IMR-90 (cell line): ENCODE results near the gene PLCL1. TPM values are rescaled to one million over a fixed set of nuclear protein-coding genes. Genes with fewer than 3 reads are reported as not detected.

Experiments used
- ATAC-seq: fragments of 200-7000 bp; cut with Tn5 transposase; 2 replicates; pipeline ENCODE4 v1.9.1; 2020; ENCODE audit warnings: low read depth, mild to moderate bottlenecking, moderate library complexity
- BruUV-seq: library from RNA; stranded (reverse); fragments of 400-500 nt; replicated peaks from 2 replicates; lab custom pipeline; 2021; lab: Mats Ljungman, UMichigan
- CTCF ChIA-PET: fragments of 300-600 bp; formaldehyde crosslinking; extraction: SDS; loops from one replicate; lab custom pipeline; 2021; ENCODE audit warnings: antibody characterized with exemption; lab: Yijun Ruan, JAX
- POLR2A ChIA-PET: fragments of 300-600 bp; sonication (Branson Sonifier 250); formaldehyde crosslinking; loops from one replicate; lab custom pipeline; 2022; ENCODE audit warnings: antibody characterized with exemption; ENCODE audit not compliant: unreplicated experiment; lab: Charles Lee
- DNase-seq: peaks from one replicate; pipeline ENCODE4 v3.0.0; 2013
- H2AFZ ChIP-seq: replicated peaks from 2 replicates; pipeline ENCODE3; 2013; ENCODE audit warnings: low read length, mild to moderate bottlenecking; ENCODE audit not compliant: poor library complexity
- H2AK5ac ChIP-seq: 2 replicates; pipeline ENCODE4 v1.6.1; 2013; ENCODE audit warnings: low read depth, low read length, inconsistent platforms
- H2AK9ac ChIP-seq: replicated peaks from 2 replicates; pipeline ENCODE3; 2013; ENCODE audit warnings: mild to moderate bottlenecking, low read depth, low read length, moderate library complexity; ENCODE audit not compliant: poor library complexity
- H2BK120ac ChIP-seq: 2 replicates; pipeline ENCODE4 v1.6.1; 2013; ENCODE audit warnings: low read depth, low read length, inconsistent platforms
- H2BK15ac ChIP-seq: 3 replicates; pipeline ENCODE4 v1.6.1; 2013; ENCODE audit warnings: low read depth, low read length, inconsistent platforms
- H2BK20ac ChIP-seq: 2 replicates; pipeline ENCODE4 v1.6.1; 2013; ENCODE audit warnings: low read depth, mild to moderate bottlenecking, inconsistent platforms, low read length, moderate library complexity
- H2BK5ac ChIP-seq: 2 replicates; pipeline ENCODE4 v1.6.1; 2013; ENCODE audit warnings: mild to moderate bottlenecking, low read depth, low read length, inconsistent platforms; ENCODE audit not compliant: poor library complexity, severe bottlenecking
- H3K14ac ChIP-seq: replicated peaks from 2 replicates; pipeline ENCODE4 v1.6.1; 2013; ENCODE audit warnings: low read depth, low read length, inconsistent platforms
- H3K18ac ChIP-seq: 2 replicates; pipeline ENCODE4 v1.6.1; 2013; ENCODE audit warnings: low read depth, low read length, control low read depth
- H3K23ac ChIP-seq: 2 replicates; pipeline ENCODE4 v1.6.1; 2013; ENCODE audit warnings: low read depth, low read length, inconsistent platforms
- H3K27ac ChIP-seq: 2 replicates; pipeline ENCODE4 v1.5.1; 2013; ENCODE audit warnings: mild to moderate bottlenecking, control low read depth, low read length; ENCODE audit not compliant: insufficient read depth
- H3K27me3 ChIP-seq: 2 replicates; pipeline ENCODE4 v1.6.1; 2013; ENCODE audit warnings: low read length; ENCODE audit not compliant: control insufficient read depth, insufficient read depth
- H3K36me3 ChIP-seq: 2 replicates; pipeline ENCODE4 v1.6.1; 2013; ENCODE audit warnings: low read length, mixed read lengths; ENCODE audit not compliant: control insufficient read depth, insufficient read depth
- H3K4ac ChIP-seq: 2 replicates; pipeline ENCODE4 v1.6.1; 2013; ENCODE audit warnings: low read depth, low read length, inconsistent platforms
- H3K4me1 ChIP-seq: 2 replicates; pipeline ENCODE4 v1.6.1; 2013; ENCODE audit warnings: low read length, mixed read lengths; ENCODE audit not compliant: control insufficient read depth, insufficient read depth
- H3K4me2 ChIP-seq: 2 replicates; pipeline ENCODE4 v1.6.1; 2013; ENCODE audit warnings: low read depth, mild to moderate bottlenecking, control low read depth, low read length, moderate library complexity
- H3K4me3 ChIP-seq: 2 replicates; pipeline ENCODE4 v1.5.1; 2013; ENCODE audit warnings: low read depth, mild to moderate bottlenecking, control low read depth, low read length, moderate library complexity; ENCODE audit not compliant: insufficient read depth
- H3K56ac ChIP-seq: 2 replicates; pipeline ENCODE4 v1.6.1; 2013; ENCODE audit warnings: low read length, inconsistent platforms; ENCODE audit not compliant: insufficient read depth; ENCODE audit errors: extremely low read depth
- H3K79me1 ChIP-seq, 2 experiments: 2 replicates each; pipeline ENCODE4 v1.6.1; 2013; ENCODE audit warnings: low read length in 2 of 2, inconsistent platforms in 1 of 2, low read depth in 1 of 2
- H3K9ac ChIP-seq: 2 replicates; pipeline ENCODE4 v1.6.1; 2013; ENCODE audit warnings: low read depth, low read length, control low read depth
- H3K9me1 ChIP-seq: 2 replicates; pipeline ENCODE4 v1.6.1; 2013; ENCODE audit warnings: low read length, inconsistent platforms; ENCODE audit not compliant: insufficient read depth
- H3K9me3 ChIP-seq: 2 replicates; pipeline ENCODE4 v1.6.1; 2013; ENCODE audit warnings: low read length; ENCODE audit not compliant: control insufficient read depth, insufficient read depth
- H4K20me1 ChIP-seq: 2 replicates; pipeline ENCODE4 v1.6.1; 2013; ENCODE audit warnings: low read length, inconsistent platforms; ENCODE audit not compliant: insufficient read depth
- H4K5ac ChIP-seq: 2 replicates; pipeline ENCODE4 v1.6.1; 2013; ENCODE audit warnings: mild to moderate bottlenecking, low read depth, low read length, control low read depth
- H4K8ac ChIP-seq, 2 experiments: 2 replicates each; pipeline ENCODE4 v1.6.1; 2013; ENCODE audit warnings: low read depth in 2 of 2, low read length in 2 of 2, control low read depth in 1 of 2, inconsistent platforms in 1 of 2
- H4K91ac ChIP-seq: 2 replicates; pipeline ENCODE4 v1.6.1; 2013; ENCODE audit warnings: low read depth, low read length, inconsistent platforms; ENCODE audit not compliant: insufficient read depth
- BHLHE40 ChIP-seq: fragments of 150-350 bp; IDR thresholded peaks from 2 replicates; pipeline ENCODE4 v1.6.1; 2016; ENCODE audit warnings: mild to moderate bottlenecking, low read depth, low read length
- CHD1 ChIP-seq: IDR thresholded peaks from 2 replicates; pipeline ENCODE4 v1.6.1; 2012; ENCODE audit warnings: low read depth, low read length, improper control_type of control experiment
- FOS ChIP-seq: fragments of 150-350 bp; IDR thresholded peaks from 2 replicates; pipeline ENCODE4 v1.6.1; 2016; ENCODE audit warnings: low read depth, low read length
- MAFK ChIP-seq: IDR thresholded peaks from 2 replicates; pipeline ENCODE4 v1.6.1; 2012; ENCODE audit warnings: low read depth, low read length, improper control_type of control experiment
- MAZ ChIP-seq: IDR thresholded peaks from 2 replicates; pipeline ENCODE4 v1.6.1; 2012; ENCODE audit warnings: low read depth, mild to moderate bottlenecking, low read length, improper control_type of control experiment, moderate library complexity, borderline replicate concordance
- MXI1 ChIP-seq: IDR thresholded peaks from 2 replicates; pipeline ENCODE4 v1.6.1; 2012; ENCODE audit warnings: low read depth, mild to moderate bottlenecking, low read length, moderate library complexity, borderline replicate concordance
- NFE2L2 ChIP-seq: fragments of 150-350 bp; IDR thresholded peaks from 2 replicates; pipeline ENCODE4 v1.6.1; 2016; ENCODE audit warnings: low read depth, mild to moderate bottlenecking, low read length
- POLR2A ChIP-seq: IDR thresholded peaks from 2 replicates; pipeline ENCODE4 v1.6.1; 2012; ENCODE audit warnings: mild to moderate bottlenecking, low read depth, low read length
- RAD21 ChIP-seq: IDR thresholded peaks from 2 replicates; pipeline ENCODE4 v1.6.1; 2012; ENCODE audit warnings: low read length, improper control_type of control experiment
- RCOR1 ChIP-seq: IDR thresholded peaks from 2 replicates; pipeline ENCODE4 v1.6.1; 2012; ENCODE audit warnings: mild to moderate bottlenecking, low read length, improper control_type of control experiment; ENCODE audit not compliant: insufficient replicate concordance
- RFX5 ChIP-seq: IDR thresholded peaks from 2 replicates; pipeline ENCODE4 v1.8.0; 2012; ENCODE audit warnings: low read depth, mild to moderate bottlenecking, low read length, moderate library complexity
- SMC3 ChIP-seq: fragments of 150-350 bp; IDR thresholded peaks from 2 replicates; pipeline ENCODE4 v1.6.1; 2016; ENCODE audit warnings: low read depth, mild to moderate bottlenecking, antibody characterized with exemption, low read length, moderate library complexity
- WGBS, 2 experiments: methylation state at CpG; one replicate each; pipeline versions ENCODE4 v1.1.5 to v1.1.7; 2013; ENCODE audit warnings: missing lambda C conversion rate in 2 of 2; ENCODE audit not compliant: insufficient read length in 1 of 2; ENCODE audit errors: extremely low coverage in 2 of 2; 5-methylcytosine and 5-hydroxymethylcytosine counted together
- dilution Hi-C: fragments of 300-500 bp; cut with HindIII; formaldehyde crosslinking; loops from one replicate; pipeline ENCODE4 v1.14.3; 2018; ENCODE audit warnings: low sequenced_read_pairs; ENCODE audit not compliant: unreplicated experiment
- in situ Hi-C: fragments of 300-500 bp; cut with MboI; formaldehyde crosslinking; loops from 3 replicates; pipeline ENCODE4 v1.14.3; 2019; ENCODE audit warnings: low sequenced_read_pairs, inconsistent platforms, mixed read lengths
- intact Hi-C: fragments of 100-400 bp; cut with micrococcal nuclease; formaldehyde crosslinking; loops from 2 replicates; pipeline ENCODE4 v1.10.0; 2022
- polyA plus RNA-seq, 3 experiments: library from polyadenylated mRNA; depleted of rRNA; stranded (reverse); fragments of >200 nt; gene quantifications; 2 replicates each; pipeline ENCODE4 v1.2.3, GENCODE V29; 2012; ENCODE audit warnings: low replicate concordance in 1 of 3
- total RNA-seq: library from RNA; depleted of rRNA; stranded (reverse); fragments of >200 nt; gene quantifications from 2 replicates; pipeline ENCODE4 v1.2.3, GENCODE V29; 2012
- TF ChIP-seq, protein P1 (sequence below): conservative IDR thresholded peaks from 2 replicates; pipeline ENCODE4 v1.5.1; 2012; ENCODE audit warnings: mild to moderate bottlenecking, low read depth, low read length, improper control_type of control experiment
- TF ChIP-seq, protein P2 (sequence below): fragments of 150-350 bp; IDR thresholded peaks from 2 replicates; pipeline ENCODE4 v1.6.1; 2016; ENCODE audit warnings: low read depth, mild to moderate bottlenecking, low read length, moderate library complexity, borderline replicate concordance

PLCL1 gene
- total and polyA plus RNA-seq, 2 of the 4 experiments (the other 2 are of a cell fraction): 0.14 to 0.18 TPM

DNA sequence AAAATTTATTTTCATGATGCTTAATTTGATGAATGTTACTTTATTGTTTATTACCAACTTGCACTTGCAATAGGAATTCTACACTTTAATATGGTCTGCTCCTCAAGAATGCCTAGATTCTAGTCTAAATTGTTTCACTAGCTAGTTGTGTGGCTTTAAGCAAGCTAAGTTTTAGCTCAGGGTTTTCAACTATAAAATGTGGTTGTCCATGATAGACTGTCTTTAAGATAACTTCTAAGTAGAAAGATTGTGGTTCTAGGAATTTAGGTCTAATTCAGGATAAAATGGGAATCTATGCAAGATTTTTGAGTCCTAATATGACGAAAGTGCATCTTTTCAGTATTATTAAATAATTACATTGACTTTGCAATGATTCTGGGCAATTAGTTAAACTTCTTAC is 294.0 kb downstream of the PLCL1 start:
- Histone ChIP-seq H3K56ac (no peak overlapping the region), H4K8ac (no peak overlapping the region), H2AK5ac (no peak overlapping the region), H3K4me3 (no peak overlapping the region), H4K91ac (no peak overlapping the region), H4K20me1 (no peaks in the 10 kb centered on the region), H3K9me3 (no peaks in the 10 kb centered on the region), H3K27ac (no peak overlapping the region), H3K4me1 (no peaks in the 10 kb centered on the region), H3K36me3 (no peaks in the 10 kb centered on the region), H3K4me2 (no peak overlapping the region), H2AFZ (no peak overlapping the region), H3K4ac (no peak overlapping the region), H3K9ac (no peak overlapping the region), H3K79me1 (no peaks in the 10 kb centered on the region), H2AK9ac (no peak overlapping the region), H3K27me3 (no peaks in the 10 kb centered on the region), H3K18ac (no peak overlapping the region), H2BK120ac (no peak overlapping the region), H2BK20ac (no peak overlapping the region), H2BK5ac (no peak overlapping the region), H3K9me1 (no peaks in the 10 kb centered on the region), H4K5ac (no peak overlapping the region), H3K14ac (no peak overlapping the region), H2BK15ac (no peak overlapping the region), H3K23ac (no peak overlapping the region)
- BruUV-seq: no TSS peak
- intact Hi-C loops: no loop called here
- POLR2A ChIA-PET: no interaction called here
- no peak for TF ChIP-seq BHLHE40
- TF ChIP-seq, protein P1, sequence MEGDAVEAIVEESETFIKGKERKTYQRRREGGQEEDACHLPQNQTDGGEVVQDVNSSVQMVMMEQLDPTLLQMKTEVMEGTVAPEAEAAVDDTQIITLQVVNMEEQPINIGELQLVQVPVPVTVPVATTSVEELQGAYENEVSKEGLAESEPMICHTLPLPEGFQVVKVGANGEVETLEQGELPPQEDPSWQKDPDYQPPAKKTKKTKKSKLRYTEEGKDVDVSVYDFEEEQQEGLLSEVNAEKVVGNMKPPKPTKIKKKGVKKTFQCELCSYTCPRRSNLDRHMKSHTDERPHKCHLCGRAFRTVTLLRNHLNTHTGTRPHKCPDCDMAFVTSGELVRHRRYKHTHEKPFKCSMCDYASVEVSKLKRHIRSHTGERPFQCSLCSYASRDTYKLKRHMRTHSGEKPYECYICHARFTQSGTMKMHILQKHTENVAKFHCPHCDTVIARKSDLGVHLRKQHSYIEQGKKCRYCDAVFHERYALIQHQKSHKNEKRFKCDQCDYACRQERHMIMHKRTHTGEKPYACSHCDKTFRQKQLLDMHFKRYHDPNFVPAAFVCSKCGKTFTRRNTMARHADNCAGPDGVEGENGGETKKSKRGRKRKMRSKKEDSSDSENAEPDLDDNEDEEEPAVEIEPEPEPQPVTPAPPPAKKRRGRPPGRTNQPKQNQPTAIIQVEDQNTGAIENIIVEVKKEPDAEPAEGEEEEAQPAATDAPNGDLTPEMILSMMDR: no peak
- TF ChIP-seq POLR2A: no peak
- no peak for TF ChIP-seq MAFK
- no peak for TF ChIP-seq RCOR1
- TF ChIP-seq MXI1: no peak
- TF ChIP-seq, protein P2, sequence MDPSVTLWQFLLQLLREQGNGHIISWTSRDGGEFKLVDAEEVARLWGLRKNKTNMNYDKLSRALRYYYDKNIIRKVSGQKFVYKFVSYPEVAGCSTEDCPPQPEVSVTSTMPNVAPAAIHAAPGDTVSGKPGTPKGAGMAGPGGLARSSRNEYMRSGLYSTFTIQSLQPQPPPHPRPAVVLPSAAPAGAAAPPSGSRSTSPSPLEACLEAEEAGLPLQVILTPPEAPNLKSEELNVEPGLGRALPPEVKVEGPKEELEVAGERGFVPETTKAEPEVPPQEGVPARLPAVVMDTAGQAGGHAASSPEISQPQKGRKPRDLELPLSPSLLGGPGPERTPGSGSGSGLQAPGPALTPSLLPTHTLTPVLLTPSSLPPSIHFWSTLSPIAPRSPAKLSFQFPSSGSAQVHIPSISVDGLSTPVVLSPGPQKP: no peak
- no peak for TF ChIP-seq RFX5
- no peak for TF ChIP-seq RAD21
- no peak for TF ChIP-seq MAZ
- no peak for TF ChIP-seq FOS
- TF ChIP-seq SMC3: no peak
- TF ChIP-seq NFE2L2: no peak
- no peak for TF ChIP-seq CHD1
- CTCF ChIA-PET: no interaction called here
- no CpG with 5 or more reads among the region's 1 CpG for WGBS, 2 experiments
- in situ Hi-C loops: no loop called here
- dilution Hi-C loops: no loop called here
- DNase-seq (no peak), ATAC-seq (no peak)
